KMS-11 (cell line): ENCODE results near the gene DPPA5.
"Not testable (repeated sequence)": the region's sequence is repeated elsewhere in the genome, so short reads cannot be mapped to it uniquely, and the experiment has no call there.

Source experiments
- H2AFZ ChIP-seq: fragments of 200-600 bp; sonication (generic); 2 replicates; pipeline ENCODE4 v1.6.1; 2016; ENCODE audit warnings: antibody characterized with exemption, mixed run types, low read depth
- H3K27ac ChIP-seq: fragments of 200-600 bp; sonication (generic); 2 replicates; pipeline ENCODE4 v1.6.1; 2016; ENCODE audit warnings: mild to moderate bottlenecking, mixed run types
- H3K27me3 ChIP-seq: fragments of 200-600 bp; sonication (generic); 2 replicates; pipeline ENCODE4 v1.6.1; 2017; ENCODE audit warnings: mild to moderate bottlenecking, low read depth, mixed run types, moderate library complexity; ENCODE audit not compliant: insufficient read depth
- H3K36me3 ChIP-seq: fragments of 200-600 bp; sonication (generic); 2 replicates; pipeline ENCODE4 v1.6.1; 2017; ENCODE audit warnings: mild to moderate bottlenecking, mixed run types; ENCODE audit not compliant: insufficient read depth
- H3K4me1 ChIP-seq: fragments of 200-600 bp; sonication (generic); 2 replicates; pipeline ENCODE4 v1.6.1; 2016; ENCODE audit warnings: mild to moderate bottlenecking, low read depth, mixed run types; ENCODE audit not compliant: poor library complexity, severe bottlenecking
- H3K4me2 ChIP-seq: fragments of 200-600 bp; sonication (generic); 2 replicates; pipeline ENCODE4 v1.7.0; 2016; ENCODE audit warnings: mild to moderate bottlenecking, mixed run types
- H3K4me3 ChIP-seq: fragments of 200-600 bp; sonication (generic); IDR thresholded peaks from 2 replicates; pipeline ENCODE4 v1.6.1; 2017; ENCODE audit warnings: low read depth, low read length, mixed read lengths; ENCODE audit not compliant: insufficient read depth
- H3K79me2 ChIP-seq: fragments of 200-600 bp; sonication (generic); 2 replicates; pipeline ENCODE4 v1.6.1; 2016; ENCODE audit warnings: low read depth, mixed run types; ENCODE audit not compliant: insufficient read depth
- H3K9ac ChIP-seq: fragments of 200-600 bp; sonication (generic); 2 replicates; pipeline ENCODE4 v1.6.1; 2016; ENCODE audit warnings: mild to moderate bottlenecking, mixed run types
- H4K20me1 ChIP-seq: fragments of 200-600 bp; sonication (generic); 2 replicates; pipeline ENCODE4 v1.6.1; 2016; ENCODE audit warnings: mild to moderate bottlenecking, mixed run types; ENCODE audit not compliant: insufficient read depth
- TF ChIP-seq, protein P1 (sequence below): fragments of 200-600 bp; sonication (generic); conservative IDR thresholded peaks from 2 replicates; pipeline ENCODE4 v1.6.1; 2017; ENCODE audit warnings: low read depth, mild to moderate bottlenecking, antibody characterized with exemption, low read length, moderate library complexity, mixed read lengths

The DPPA5 gene

DNA sequence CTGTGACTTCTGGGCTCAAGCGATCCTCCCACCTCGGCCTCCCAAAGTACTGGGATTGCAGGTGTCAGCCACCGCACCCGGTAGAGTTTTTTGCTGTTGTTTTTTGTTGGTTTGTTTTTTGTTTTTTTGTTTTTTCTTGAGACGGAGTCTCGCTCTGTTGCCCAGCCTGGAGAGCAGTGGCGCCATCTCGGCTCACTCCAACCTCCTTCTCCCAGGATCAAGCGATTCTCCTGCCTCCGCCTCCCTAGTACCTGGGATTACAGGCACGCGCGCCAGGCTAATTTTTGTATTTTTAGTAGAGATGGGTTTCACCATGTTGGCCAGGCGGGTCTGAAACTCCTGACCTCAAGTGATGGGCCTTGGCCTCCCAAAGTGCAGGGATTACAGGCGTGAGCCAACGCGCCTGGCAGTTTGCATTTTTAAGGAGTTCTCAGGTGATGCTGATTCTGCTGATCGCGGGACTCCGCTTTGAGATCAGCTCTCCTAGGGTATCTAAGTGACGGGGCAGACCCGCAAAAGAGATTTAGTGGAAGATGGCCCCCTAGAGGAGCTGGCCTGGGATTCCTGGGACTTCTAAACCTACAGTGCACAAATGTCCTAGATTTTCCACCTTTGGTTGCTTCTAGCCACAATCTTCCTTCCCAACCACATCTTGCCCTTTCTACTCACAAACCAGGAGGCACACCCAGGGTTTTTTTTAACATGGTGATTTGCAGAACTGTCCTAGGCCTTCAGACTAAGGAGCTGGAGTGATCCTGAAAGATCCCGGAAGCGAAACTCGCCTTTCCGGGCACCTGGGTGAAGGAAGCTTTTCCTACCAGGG, 45.2 kb downstream of the DPPA5 start:
- no peaks in the 10 kb centered on the region for H3K36me3 ChIP-seq
- H3K27ac ChIP-seq: peak overlapping the region; percentile 78
- H3K4me2 ChIP-seq: peak overlapping the region; percentile 93
- H2AFZ ChIP-seq: peak overlapping the region; percentile 99
- H3K79me2 ChIP-seq: peaks cover 30% of the 10 kb centered on the region
- peak overlapping the region; percentile 93 for H3K9ac ChIP-seq
- no peak overlapping the region for H3K4me3 ChIP-seq
- H3K4me1 ChIP-seq: peaks cover 39% of the 10 kb centered on the region
- TF ChIP-seq, protein P1, sequence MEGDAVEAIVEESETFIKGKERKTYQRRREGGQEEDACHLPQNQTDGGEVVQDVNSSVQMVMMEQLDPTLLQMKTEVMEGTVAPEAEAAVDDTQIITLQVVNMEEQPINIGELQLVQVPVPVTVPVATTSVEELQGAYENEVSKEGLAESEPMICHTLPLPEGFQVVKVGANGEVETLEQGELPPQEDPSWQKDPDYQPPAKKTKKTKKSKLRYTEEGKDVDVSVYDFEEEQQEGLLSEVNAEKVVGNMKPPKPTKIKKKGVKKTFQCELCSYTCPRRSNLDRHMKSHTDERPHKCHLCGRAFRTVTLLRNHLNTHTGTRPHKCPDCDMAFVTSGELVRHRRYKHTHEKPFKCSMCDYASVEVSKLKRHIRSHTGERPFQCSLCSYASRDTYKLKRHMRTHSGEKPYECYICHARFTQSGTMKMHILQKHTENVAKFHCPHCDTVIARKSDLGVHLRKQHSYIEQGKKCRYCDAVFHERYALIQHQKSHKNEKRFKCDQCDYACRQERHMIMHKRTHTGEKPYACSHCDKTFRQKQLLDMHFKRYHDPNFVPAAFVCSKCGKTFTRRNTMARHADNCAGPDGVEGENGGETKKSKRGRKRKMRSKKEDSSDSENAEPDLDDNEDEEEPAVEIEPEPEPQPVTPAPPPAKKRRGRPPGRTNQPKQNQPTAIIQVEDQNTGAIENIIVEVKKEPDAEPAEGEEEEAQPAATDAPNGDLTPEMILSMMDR: no peak
- no peaks in the 10 kb centered on the region for H3K27me3 ChIP-seq
- H4K20me1 ChIP-seq: no peaks in the 10 kb centered on the region

DNA sequence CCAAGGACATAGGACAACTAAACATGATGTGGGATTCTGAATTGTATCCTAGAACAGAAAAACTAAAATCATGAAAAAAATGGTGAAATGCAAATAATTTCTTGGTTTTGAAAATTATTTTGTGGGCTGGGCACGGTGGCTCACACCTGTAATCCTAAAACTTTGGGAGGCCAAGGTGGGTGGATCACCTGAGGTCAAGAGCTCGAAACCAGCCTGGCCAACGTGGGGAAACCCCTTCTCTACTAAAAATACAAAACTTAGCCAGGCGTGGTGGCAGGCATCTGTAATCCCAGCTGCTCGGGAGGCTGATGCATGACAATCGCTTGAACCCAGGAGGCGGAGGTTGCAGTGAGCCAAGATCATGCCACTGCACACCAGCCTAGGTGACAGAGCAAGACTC, 50.3 kb downstream of the DPPA5 start:
- Histone ChIP-seq H3K4me2 (peak overlapping the region; percentile 10; the same call in 1 of the 2 replicates), H3K79me2 (peaks cover 36% of the 10 kb centered on the region), H3K4me1 (peaks cover 40% of the 10 kb centered on the region)
- H4K20me1 ChIP-seq, H3K36me3 ChIP-seq, H3K27me3 ChIP-seq, H3K9ac ChIP-seq, H2AFZ ChIP-seq, H3K4me3 ChIP-seq, H3K27ac ChIP-seq: not testable (repeated sequence)
